Stomach (tissue), 9 donors: ENCODE results near the gene SUSD6. TPM values are rescaled to one million over a fixed set of nuclear protein-coding genes. Genes with fewer than 3 reads are reported as not detected.

ENCODE experiments used
- DNase-seq, 2 donors: peaks; one replicate each; pipeline versions ENCODE4 v3.0.0 to v3.0.0-alpha.2; 2013 to 2019
- H3K27ac ChIP-seq, 5 donors: fragments of 200-600 bp in 4 of 5; sonication (generic) in 4 of 5; one replicate each; pipeline ENCODE4 v1.5.1; 2013 to 2019; ENCODE audit warnings: mild to moderate bottlenecking in 1 of 5, moderate library complexity in 1 of 5
- H3K27me3 ChIP-seq, 3 donors: fragments of 200-600 bp; sonication (generic); one replicate each; pipeline ENCODE4 v1.5.1; 2017 to 2019; ENCODE audit warnings: mixed run types in 1 of 3
- H3K36me3 ChIP-seq, 4 donors: fragments of 200-600 bp; sonication (generic); 1 replicate in 3 of 4; 2 replicates in 1 of 4; pipeline ENCODE4 v1.5.1; 2016 to 2019
- H3K4me1 ChIP-seq, 4 donors: fragments of 200-600 bp; sonication (generic); one replicate each; pipeline ENCODE4 v1.5.1; 2016 to 2019
- H3K4me3 ChIP-seq, 4 donors: fragments of 200-600 bp; sonication (generic) in 3 of 4; one replicate each; pipeline ENCODE4 v1.5.1; 2016 to 2019; ENCODE audit warnings: mild to moderate bottlenecking in 1 of 4
- H3K9me3 ChIP-seq, 4 donors: fragments of 200-600 bp; sonication (generic); one replicate each; pipeline ENCODE4 v1.5.1; 2016 to 2019
- CTCF ChIP-seq, 7 experiments: fragments of 450-650 bp in 4 of 7; fragments of 200-600 bp in 3 of 7; sonication (generic) in 3 of 7; IDR thresholded peaks; one replicate each; pipeline ENCODE4 v1.5.1; 2016 to 2019; ENCODE audit warnings: antibody characterized with exemption in 7 of 7, control low read depth in 2 of 7, mild to moderate bottlenecking in 1 of 7
- EP300 ChIP-seq: sonication (generic); formaldehyde crosslinking; IDR thresholded peaks from one replicate; pipeline ENCODE4 v1.6.1; 2017; ENCODE audit warnings: antibody characterized with exemption
- POLR2A ChIP-seq, 4 donors: fragments of 450-650 bp; IDR thresholded peaks; one replicate each; pipeline ENCODE4 v1.6.1; 2016; ENCODE audit warnings: antibody characterized with exemption in 4 of 4, control low read depth in 2 of 4, mild to moderate bottlenecking in 1 of 4, moderate library complexity in 1 of 4
- POLR2AphosphoS5 ChIP-seq, 3 donors: sonication (generic); formaldehyde crosslinking; IDR thresholded peaks; one replicate each; pipeline ENCODE4 v1.6.1; 2016; ENCODE audit warnings: antibody characterized with exemption in 3 of 3
- WGBS, 5 donors: extraction: QIAGEN DNeasy Blood & Tissue Kit in 3 of 5; methylation state at CpG; one replicate each; pipeline versions ENCODE4 v1.1.5 to v1.1.7; 2013 to 2018; 5-methylcytosine and 5-hydroxymethylcytosine counted together
- intact Hi-C: fragments of 100-400 bp; cut with DNase I; formaldehyde crosslinking; loops from one replicate; pipeline ENCODE4 v1.15.1; 2023; ENCODE audit warnings: low total_unique reads
- polyA plus RNA-seq, 3 donors: library from polyadenylated mRNA; stranded (reverse); fragments of 200-250 nt; gene quantifications; one replicate each; pipeline ENCODE4 v1.2.3, GENCODE V29; 2013
- total RNA-seq, 5 donors: library from RNA; depleted of rRNA; stranded (reverse); fragments of >200 nt; gene quantifications; one replicate each; pipeline versions ENCODE4 v1.1.0 to v1.2.3, GENCODE V29; 2014 to 2016
- donor health status: healthy with polysubstance abuse.
- donor health status: Bipolar disorder and iron deficiency.
- donor health status: healthy.

Gene SUSD6
- total and polyA plus RNA-seq, 8 donors, result 4.9 to 39.0 (median 24.7) TPM

- Histone ChIP-seq H3K27ac (peak overlapping the region; percentile 8 to 79 (median 64)), H3K4me1 (peaks cover 35 to 72% (median 61%) of the 10 kb centered on the region in 4 donors), H3K9me3 (no peaks in the 10 kb centered on the region), H3K36me3 (peaks cover 0 to 3% (median 0%) of the 10 kb centered on the region in 4 donors), H3K27me3 (no peaks in the 10 kb centered on the region), H3K4me3 (no peak overlapping the region)
- WGBS, 5 donors, result 42 to 60% (median 56%) methylated on average over 9 of the region's 9 CpGs
- DNase-seq, result no peak
- intact Hi-C loops, result no loop called here
- TF ChIP-seq POLR2A (IDR thresholded peaks at IDR 0.05), result no peak
- peak in 1 of 7 experiments; percentile 9 for TF ChIP-seq CTCF (IDR thresholded peaks at IDR 0.05)
- no peak for TF ChIP-seq POLR2AphosphoS5 (IDR thresholded peaks at IDR 0.05)
- no peak for TF ChIP-seq EP300
Observed at GRCh38 chr14:69673578-69674305, 62.3 kb downstream of the SUSD6 start.

GRCh38 chr14:69674546-69675244, 63.3 kb downstream of the SUSD6 start:
- intact Hi-C loops, result no loop called here
- Histone ChIP-seq H3K36me3 (peaks cover 0 to 3% (median 0%) of the 10 kb centered on the region in 4 donors), H3K27me3 (no peaks in the 10 kb centered on the region), H3K27ac (peak overlapping the region in 4 of 5 donors; percentile 8 to 79 (median 52)), H3K4me1 (peaks cover 35 to 65% (median 57%) of the 10 kb centered on the region in 4 donors), H3K9me3 (no peaks in the 10 kb centered on the region), H3K4me3 (no peak overlapping the region)
- TF ChIP-seq EP300 (no peak), CTCF (IDR thresholded peaks at IDR 0.05) (no peak), POLR2AphosphoS5 (IDR thresholded peaks at IDR 0.05) (no peak), POLR2A (IDR thresholded peaks at IDR 0.05) (no peak)
- WGBS, 5 donors, result 44 to 64% (median 56%) methylated on average over 3 of the region's 3 CpGs
- DNase-seq, result no peak

- no peaks in the 10 kb centered on the region for H3K27me3 ChIP-seq
- H3K27ac ChIP-seq, result peak overlapping the region in 1 of 5 donors; percentile 79
- peaks cover 0 to 2% (median 0%) of the 10 kb centered on the region in 4 donors for H3K36me3 ChIP-seq
- WGBS, 5 donors, result 16 to 33% (median 24%) methylated on average over 1 of the region's 1 CpG
- H3K4me3 ChIP-seq, result no peak overlapping the region
- H3K4me1 ChIP-seq, result peaks cover 35 to 65% (median 53%) of the 10 kb centered on the region in 4 donors
- intact Hi-C loops, result no loop called here
- H3K9me3 ChIP-seq, result no peaks in the 10 kb centered on the region
- DNase-seq, result peak in 1 of 2 donors; percentile 35
- TF ChIP-seq EP300, result no peak
- TF ChIP-seq CTCF (IDR thresholded peaks at IDR 0.05), result no peak
Observed at GRCh38 chr14:69675245-69675583, 63.8 kb downstream of the SUSD6 start.

- intact Hi-C loops, result no loop called here
- Histone ChIP-seq H3K27me3 (no peaks in the 10 kb centered on the region), H3K4me3 (no peak overlapping the region), H3K27ac (peak overlapping the region in 1 of 5 donors; percentile 79), H3K4me1 (peaks cover 35 to 65% (median 49%) of the 10 kb centered on the region in 4 donors), H3K9me3 (no peaks in the 10 kb centered on the region), H3K36me3 (no peaks in the 10 kb centered on the region)
- 81 to 90% (median 86%) methylated on average over 2 of the region's 2 CpGs for WGBS, 5 donors
- no peak for DNase-seq
- TF ChIP-seq POLR2AphosphoS5 (IDR thresholded peaks at IDR 0.05) (no peak), POLR2A (IDR thresholded peaks at IDR 0.05) (no peak), EP300 (no peak), CTCF (IDR thresholded peaks at IDR 0.05) (no peak)
Observed at GRCh38 chr14:69675877-69676416, 64.6 kb downstream of the SUSD6 start.
